Liver (tissue), 3 donors: ENCODE data around the gene BEST1.
"Not testable (repeated sequence)": the region's sequence is repeated elsewhere in the genome, so short reads cannot be mapped to it uniquely, and the experiment has no call there.

Experiments used
- ATF3 ChIP-seq: IDR thresholded peaks from 2 replicates; pipeline ENCODE4 v1.6.1; 2016; ENCODE audit warnings: antibody characterized with exemption
- CTCF ChIP-seq: fragments of 150-350 bp; IDR thresholded peaks from 2 replicates; pipeline ENCODE4 v1.5.1; 2017; ENCODE audit warnings: improper control_type of control experiment, low read depth, low read length; ENCODE audit not compliant: missing input control
- EGR1 ChIP-seq, 2 donors: IDR thresholded peaks; 2 replicates each; pipeline ENCODE4 v1.6.1; 2016 to 2018; ENCODE audit warnings: antibody characterized with exemption in 2 of 2, low read depth in 2 of 2
- FOXA1 ChIP-seq: IDR thresholded peaks from 2 replicates; pipeline ENCODE4 v1.6.1; 2016; ENCODE audit warnings: antibody characterized with exemption
- MAX ChIP-seq: IDR thresholded peaks from 2 replicates; pipeline ENCODE4 v1.6.1; 2016; ENCODE audit warnings: antibody characterized with exemption
- RAD21 ChIP-seq, 2 donors: IDR thresholded peaks; 2 replicates each; pipeline ENCODE4 v1.6.1; 2016; ENCODE audit warnings: antibody characterized with exemption in 2 of 2, mild to moderate bottlenecking in 2 of 2
- REST ChIP-seq: IDR thresholded peaks from 2 replicates; pipeline ENCODE4 v1.6.1; 2016; ENCODE audit warnings: antibody characterized with exemption, mild to moderate bottlenecking
- RXRA ChIP-seq, 2 donors: IDR thresholded peaks; 2 replicates each; pipeline ENCODE4 v1.6.1; 2017 to 2018; ENCODE audit warnings: antibody characterized with exemption in 2 of 2, mild to moderate bottlenecking in 1 of 2
- SP1 ChIP-seq: IDR thresholded peaks from 2 replicates; pipeline ENCODE4 v1.6.1; 2018; ENCODE audit warnings: antibody characterized with exemption, mild to moderate bottlenecking
- TAF1 ChIP-seq: conservative IDR thresholded peaks from 2 replicates; pipeline ENCODE4 v1.6.1; 2016; ENCODE audit warnings: antibody characterized with exemption, mild to moderate bottlenecking
- donor health status: healthy.
- donor health status: healthy.

GRCh38 chr11:61964666-61965271 lies 14.6 kb downstream of the BEST1 start:
- TF ChIP-seq CTCF; REST; SP1; RXRA (IDR thresholded peaks at IDR 0.05); RAD21 (IDR thresholded peaks at IDR 0.05); TAF1; MAX; EGR1 (IDR thresholded peaks at IDR 0.05; ENCODE audit: low read depth in 2 of 2); ATF3; FOXA1: not testable (repeated sequence)
